Fibroblast of lung (primary cell): ENCODE results near the gene FZD8.

Experiments
- CTCF ChIP-seq, 2 donors: IDR thresholded peaks in 1 of 2; conservative IDR thresholded peaks in 1 of 2; 1 replicate in 1 of 2; 2 replicates in 1 of 2; pipeline ENCODE4 v1.5.1; 2011 to 2012; ENCODE audit warnings: low read length in 2 of 2, control low read depth in 1 of 2, inconsistent platforms in 1 of 2, low read depth in 1 of 2, mild to moderate bottlenecking in 1 of 2
- EZH2 ChIP-seq: IDR thresholded peaks from 2 replicates; pipeline ENCODE4 v1.5.1; 2012; ENCODE audit warnings: low read length, control low read depth, mild to moderate bottlenecking; ENCODE audit errors: missing control alignments

GRCh38 chr10:35608328-35608672 is 33.8 kb downstream of the FZD8 start:
- TF ChIP-seq CTCF (conservative IDR thresholded peaks at IDR 0.05 in 1 of 2, IDR thresholded peaks at IDR 0.05 in 1 of 2; ENCODE audit: low read depth in 1 of 2, low read length in 2 of 2), result no peak
- no peak for TF ChIP-seq EZH2
